HepG2 (cell line): ENCODE results near the gene TMEM225.

Source experiments
- FOSL1 ChIP-seq: sonication (generic); formaldehyde crosslinking; IDR thresholded peaks from 2 replicates; pipeline ENCODE4 v1.9.0; 2021; ENCODE audit warnings: missing genetic modification reagents, borderline replicate concordance
- POLR2A ChIP-seq, 2 experiments: IDR thresholded peaks; 2 replicates each; pipeline ENCODE4 v1.6.1; 2011; ENCODE audit warnings: low read depth in 2 of 2, low read length in 2 of 2, mild to moderate bottlenecking in 1 of 2, moderate library complexity in 1 of 2; ENCODE audit not compliant: insufficient read depth in 1 of 2
- TAF1 ChIP-seq: sonication (generic); formaldehyde crosslinking; IDR thresholded peaks from 2 replicates; pipeline ENCODE4 v1.4.0; 2020; ENCODE audit warnings: missing genetic modification reagents
- ZNF549 ChIP-seq: sonication (generic); formaldehyde crosslinking; IDR thresholded peaks from 2 replicates; pipeline ENCODE4 v1.5.0; 2020; ENCODE audit warnings: missing genetic modification reagents

GRCh38 chr11:123880912-123881311 lies 4.6 kb downstream of the TMEM225 start:
- no peak for TF ChIP-seq TAF1 (CRISPR knock-in tag)
- TF ChIP-seq POLR2A (IDR thresholded peaks at IDR 0.05; ENCODE audit: insufficient read depth in 1 of 2, low read depth in 2 of 2, low read length in 2 of 2) = no peak
- TF ChIP-seq FOSL1 (CRISPR knock-in tag) = no peak
- TF ChIP-seq ZNF549 (CRISPR knock-in tag) = no peak
